Measurements from ENCODE around the gene C16orf86.

DNA sequence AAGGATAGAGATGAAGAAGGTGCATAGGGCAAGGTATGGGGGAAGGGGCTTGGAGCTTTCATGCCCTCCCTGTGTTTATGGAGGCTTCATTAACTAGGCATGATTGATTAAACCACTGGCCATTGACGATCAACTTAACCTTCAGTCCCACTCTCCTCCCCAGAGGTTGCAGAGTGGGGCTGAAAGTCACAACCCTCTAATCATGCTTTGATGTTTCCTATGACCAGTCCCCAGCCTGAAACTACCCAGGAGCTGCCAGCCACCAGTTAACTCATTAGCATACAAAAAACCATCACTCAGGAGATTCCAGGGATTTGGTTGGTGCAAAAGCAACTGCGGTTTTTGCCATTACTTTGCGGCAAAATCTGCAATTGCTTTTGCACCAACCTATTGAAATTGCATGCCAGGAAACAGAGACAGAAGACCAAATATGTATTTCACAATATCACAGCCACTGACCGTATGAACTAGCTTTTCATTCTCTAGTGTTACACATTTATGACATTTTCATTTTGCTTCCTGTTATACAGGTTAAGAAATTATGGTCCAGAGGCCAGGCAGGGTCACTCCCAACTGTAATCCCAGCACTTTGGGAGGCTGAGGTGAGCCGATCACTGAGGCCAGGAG is 47.1 kb downstream of the C16orf86 start:
- TF ChIP-seq, protein P1, sequence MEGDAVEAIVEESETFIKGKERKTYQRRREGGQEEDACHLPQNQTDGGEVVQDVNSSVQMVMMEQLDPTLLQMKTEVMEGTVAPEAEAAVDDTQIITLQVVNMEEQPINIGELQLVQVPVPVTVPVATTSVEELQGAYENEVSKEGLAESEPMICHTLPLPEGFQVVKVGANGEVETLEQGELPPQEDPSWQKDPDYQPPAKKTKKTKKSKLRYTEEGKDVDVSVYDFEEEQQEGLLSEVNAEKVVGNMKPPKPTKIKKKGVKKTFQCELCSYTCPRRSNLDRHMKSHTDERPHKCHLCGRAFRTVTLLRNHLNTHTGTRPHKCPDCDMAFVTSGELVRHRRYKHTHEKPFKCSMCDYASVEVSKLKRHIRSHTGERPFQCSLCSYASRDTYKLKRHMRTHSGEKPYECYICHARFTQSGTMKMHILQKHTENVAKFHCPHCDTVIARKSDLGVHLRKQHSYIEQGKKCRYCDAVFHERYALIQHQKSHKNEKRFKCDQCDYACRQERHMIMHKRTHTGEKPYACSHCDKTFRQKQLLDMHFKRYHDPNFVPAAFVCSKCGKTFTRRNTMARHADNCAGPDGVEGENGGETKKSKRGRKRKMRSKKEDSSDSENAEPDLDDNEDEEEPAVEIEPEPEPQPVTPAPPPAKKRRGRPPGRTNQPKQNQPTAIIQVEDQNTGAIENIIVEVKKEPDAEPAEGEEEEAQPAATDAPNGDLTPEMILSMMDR (IDR thresholded peaks at IDR 0.05) = no peak
- no peak for TF ChIP-seq POLR2A (IDR thresholded peaks at IDR 0.05)
- no peak for TF ChIP-seq EP300 (IDR thresholded peaks at IDR 0.05)
- no peak for TF ChIP-seq POLR2AphosphoS5 (IDR thresholded peaks at IDR 0.05)

All from stomach (tissue), 4 donors.